ENCODE data around the gene MOB3B.
A peak's percentile ranks its signal among the peaks of the same experiment; 100 is the strongest.

MOB3B gene

GRCh38 chr9:27474305-27474704, 55.3 kb downstream of the MOB3B start:
- H3K27ac ChIP-seq, result peak overlapping the region; percentile 18; the same call in 1 of the 2 replicates
- TF ChIP-seq, protein P1, sequence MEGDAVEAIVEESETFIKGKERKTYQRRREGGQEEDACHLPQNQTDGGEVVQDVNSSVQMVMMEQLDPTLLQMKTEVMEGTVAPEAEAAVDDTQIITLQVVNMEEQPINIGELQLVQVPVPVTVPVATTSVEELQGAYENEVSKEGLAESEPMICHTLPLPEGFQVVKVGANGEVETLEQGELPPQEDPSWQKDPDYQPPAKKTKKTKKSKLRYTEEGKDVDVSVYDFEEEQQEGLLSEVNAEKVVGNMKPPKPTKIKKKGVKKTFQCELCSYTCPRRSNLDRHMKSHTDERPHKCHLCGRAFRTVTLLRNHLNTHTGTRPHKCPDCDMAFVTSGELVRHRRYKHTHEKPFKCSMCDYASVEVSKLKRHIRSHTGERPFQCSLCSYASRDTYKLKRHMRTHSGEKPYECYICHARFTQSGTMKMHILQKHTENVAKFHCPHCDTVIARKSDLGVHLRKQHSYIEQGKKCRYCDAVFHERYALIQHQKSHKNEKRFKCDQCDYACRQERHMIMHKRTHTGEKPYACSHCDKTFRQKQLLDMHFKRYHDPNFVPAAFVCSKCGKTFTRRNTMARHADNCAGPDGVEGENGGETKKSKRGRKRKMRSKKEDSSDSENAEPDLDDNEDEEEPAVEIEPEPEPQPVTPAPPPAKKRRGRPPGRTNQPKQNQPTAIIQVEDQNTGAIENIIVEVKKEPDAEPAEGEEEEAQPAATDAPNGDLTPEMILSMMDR (conservative IDR thresholded peaks at IDR 0.05), result no peak

GRCh38 chr9:27473111-27473529, 56.5 kb downstream of the MOB3B start:
- peak overlapping the region; percentile 18 for H3K27ac ChIP-seq
- TF ChIP-seq, protein P1 (conservative IDR thresholded peaks at IDR 0.05), result no peak

GRCh38 chr9:27472195-27472594, 57.4 kb downstream of the MOB3B start:
- no peak overlapping the region for H3K27ac ChIP-seq
- TF ChIP-seq, protein P1 (conservative IDR thresholded peaks at IDR 0.05), result no peak

DNA sequence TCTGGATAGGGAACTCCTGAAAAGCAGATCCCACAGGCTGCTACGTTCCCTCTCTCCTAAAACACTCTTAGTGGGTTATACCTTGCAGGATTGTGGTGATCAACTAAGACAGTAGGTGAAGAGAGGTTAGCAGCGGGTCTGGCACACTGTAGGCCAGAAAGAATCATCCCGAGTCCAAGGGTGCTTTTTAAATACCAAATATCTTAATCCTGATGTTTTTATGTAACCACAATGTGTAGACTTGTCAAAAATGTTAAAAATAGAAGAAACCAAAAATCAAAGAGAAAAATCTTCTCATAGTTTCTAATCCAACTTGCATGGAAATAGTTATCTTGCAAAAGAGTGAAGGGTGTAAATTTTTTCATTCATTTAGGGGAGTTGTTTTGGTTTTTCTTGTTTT, 57.8 kb downstream of the MOB3B start:
- H3K27ac ChIP-seq, result no peak overlapping the region
- TF ChIP-seq, protein P1 (conservative IDR thresholded peaks at IDR 0.05), result no peak

- H3K27ac ChIP-seq, result no peak overlapping the region
- TF ChIP-seq, protein P1 (conservative IDR thresholded peaks at IDR 0.05), result no peak
Observed at GRCh38 chr9:27471366-27471765, 58.2 kb downstream of the MOB3B start.

DNA sequence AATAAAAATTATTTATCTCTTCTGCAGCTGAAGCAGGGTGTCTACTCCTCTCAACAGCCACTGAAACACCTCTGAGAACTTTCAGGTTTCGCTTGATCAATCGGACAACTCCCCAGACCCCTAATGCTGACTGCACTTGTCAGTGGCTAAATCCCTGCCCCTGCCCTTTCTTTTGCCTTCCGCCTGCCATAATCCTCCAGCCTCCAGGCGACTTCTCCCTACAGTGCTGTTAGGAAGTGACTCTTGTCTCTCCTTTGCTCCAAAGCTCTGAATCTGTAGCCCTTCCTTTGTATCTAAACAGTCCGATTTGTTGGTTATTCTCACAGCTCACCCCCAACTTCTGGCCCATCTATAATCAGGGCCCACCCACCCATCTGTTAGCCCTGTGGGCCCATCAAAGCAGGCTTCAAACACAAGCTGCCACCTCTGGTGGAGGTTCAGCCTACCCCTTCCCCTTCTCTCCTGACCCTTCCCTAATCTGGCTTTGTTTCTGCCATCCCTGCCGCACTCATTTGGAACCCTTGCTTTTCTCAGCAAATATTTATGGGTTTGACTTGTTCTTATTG, 59.2 kb downstream of the MOB3B start:
- H3K27ac ChIP-seq, result no peak overlapping the region
- TF ChIP-seq, protein P1 (conservative IDR thresholded peaks at IDR 0.05), result no peak

GRCh38 chr9:27469550-27469949, 60.1 kb downstream of the MOB3B start:
- TF ChIP-seq, protein P1 (conservative IDR thresholded peaks at IDR 0.05), result no peak
- no peak overlapping the region for H3K27ac ChIP-seq
